Ascending aorta (tissue), 2 donors: ENCODE measurements around the gene PRLR. TPM values are rescaled to one million over a fixed set of nuclear protein-coding genes. Genes with fewer than 3 reads are reported as not detected.

Experiments
- DNase-seq, 2 donors: peaks; one replicate each; pipeline ENCODE4 v3.0.0-alpha.2; 2019; ENCODE audit warnings: low spot score in 2 of 2
- H3K27ac ChIP-seq, 2 donors: fragments of 200-600 bp; sonication (generic); one replicate each; pipeline ENCODE4 v1.5.1; 2016 to 2017; ENCODE audit warnings: mild to moderate bottlenecking in 1 of 2
- H3K27me3 ChIP-seq: fragments of 200-600 bp; sonication (generic); one replicate; pipeline ENCODE4 v1.5.1; 2017
- H3K36me3 ChIP-seq, 2 donors: fragments of 200-600 bp; sonication (generic); one replicate each; pipeline ENCODE4 v1.5.1; 2016
- H3K4me1 ChIP-seq, 2 donors: fragments of 200-600 bp; sonication (generic); one replicate each; pipeline ENCODE4 v1.5.1; 2016 to 2017; ENCODE audit warnings: mild to moderate bottlenecking in 1 of 2
- H3K4me3 ChIP-seq, 2 donors: fragments of 200-600 bp; sonication (generic); one replicate each; pipeline ENCODE4 v1.5.1; 2016 to 2017; ENCODE audit warnings: mild to moderate bottlenecking in 1 of 2
- H3K9me3 ChIP-seq, 2 donors: fragments of 200-600 bp; sonication (generic); one replicate each; pipeline ENCODE4 v1.5.1; 2016
- intact Hi-C: fragments of 100-400 bp; cut with DNase I; formaldehyde crosslinking; loops from one replicate; pipeline ENCODE4 v1.15.1; 2023
- total RNA-seq: library from RNA; depleted of rRNA; stranded (reverse); fragments of >200 nt; gene quantifications from one replicate; pipeline ENCODE4 v1.1.0, GENCODE V29; 2016
- TF ChIP-seq, protein P1 (sequence below), 3 experiments: fragments of 200-600 bp in 2 of 3; fragments of 450-650 bp in 1 of 3; sonication (generic) in 2 of 3; IDR thresholded peaks; one replicate each; pipeline ENCODE4 v1.5.1; 2016 to 2019; ENCODE audit warnings: antibody characterized with exemption in 3 of 3, mild to moderate bottlenecking in 1 of 3, moderate library complexity in 1 of 3

Gene PRLR
- total RNA-seq, 1 donor from 2014 or later: 0.43 TPM

DNA sequence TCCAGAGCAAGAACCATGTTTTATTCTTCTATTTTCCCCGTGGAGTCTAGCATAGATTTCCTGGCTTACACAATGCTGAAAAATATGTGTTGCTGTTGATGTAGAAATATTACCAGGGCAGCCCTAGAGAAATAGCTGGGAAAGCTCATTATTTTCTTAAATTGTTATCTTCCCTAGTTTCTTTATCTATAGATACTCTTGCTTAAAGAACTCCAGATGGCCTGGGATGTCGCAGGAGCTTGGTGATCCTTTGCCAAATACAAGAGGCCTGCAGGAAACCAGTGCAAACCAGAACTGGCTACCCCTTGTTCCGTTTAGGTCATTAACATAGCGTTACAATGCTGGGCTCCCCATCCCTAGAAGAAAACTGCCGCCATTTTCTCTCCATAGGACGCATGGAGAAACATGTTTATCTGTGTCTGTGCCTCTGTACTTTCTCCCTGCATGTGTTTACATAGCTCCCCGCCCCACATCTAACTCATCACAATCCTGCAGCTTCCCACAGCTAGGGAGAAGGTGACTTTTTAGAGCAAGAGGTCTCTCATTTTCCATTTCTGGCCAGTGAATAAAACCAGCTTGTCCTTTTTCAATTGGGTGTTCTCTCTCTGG is 6.4 kb downstream of the PRLR start:
- Histone ChIP-seq H3K9me3 (no peaks in the 10 kb centered on the region), H3K27ac (no peak overlapping the region)

DNA sequence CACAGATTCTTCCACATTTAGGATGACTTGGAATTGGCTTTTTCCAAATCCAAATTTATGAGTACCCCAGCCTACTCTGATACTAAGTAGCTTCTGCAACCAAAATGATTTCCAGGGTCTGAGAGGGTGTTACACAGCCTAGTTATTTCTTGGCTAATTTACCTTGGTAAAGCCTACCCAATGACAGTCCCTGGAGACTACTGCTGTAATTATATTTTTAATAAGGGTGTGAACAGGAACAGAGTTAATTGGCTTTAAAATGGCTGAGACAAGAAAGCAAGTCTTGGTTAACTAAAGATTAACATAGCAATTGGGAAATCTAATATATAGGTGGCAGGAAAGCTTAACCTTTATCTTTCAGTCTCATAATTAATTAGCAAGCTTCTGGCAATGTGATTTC is 9.3 kb downstream of the PRLR start:
- no peaks in the 10 kb centered on the region for H3K9me3 ChIP-seq
- H3K4me3 ChIP-seq: no peak overlapping the region
- no peaks in the 10 kb centered on the region for H3K27me3 ChIP-seq
- intact Hi-C loops: no loop called here
- H3K27ac ChIP-seq: no peak overlapping the region
- TF ChIP-seq, protein P1, sequence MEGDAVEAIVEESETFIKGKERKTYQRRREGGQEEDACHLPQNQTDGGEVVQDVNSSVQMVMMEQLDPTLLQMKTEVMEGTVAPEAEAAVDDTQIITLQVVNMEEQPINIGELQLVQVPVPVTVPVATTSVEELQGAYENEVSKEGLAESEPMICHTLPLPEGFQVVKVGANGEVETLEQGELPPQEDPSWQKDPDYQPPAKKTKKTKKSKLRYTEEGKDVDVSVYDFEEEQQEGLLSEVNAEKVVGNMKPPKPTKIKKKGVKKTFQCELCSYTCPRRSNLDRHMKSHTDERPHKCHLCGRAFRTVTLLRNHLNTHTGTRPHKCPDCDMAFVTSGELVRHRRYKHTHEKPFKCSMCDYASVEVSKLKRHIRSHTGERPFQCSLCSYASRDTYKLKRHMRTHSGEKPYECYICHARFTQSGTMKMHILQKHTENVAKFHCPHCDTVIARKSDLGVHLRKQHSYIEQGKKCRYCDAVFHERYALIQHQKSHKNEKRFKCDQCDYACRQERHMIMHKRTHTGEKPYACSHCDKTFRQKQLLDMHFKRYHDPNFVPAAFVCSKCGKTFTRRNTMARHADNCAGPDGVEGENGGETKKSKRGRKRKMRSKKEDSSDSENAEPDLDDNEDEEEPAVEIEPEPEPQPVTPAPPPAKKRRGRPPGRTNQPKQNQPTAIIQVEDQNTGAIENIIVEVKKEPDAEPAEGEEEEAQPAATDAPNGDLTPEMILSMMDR (IDR thresholded peaks at IDR 0.05): no peak
- no peaks in the 10 kb centered on the region for H3K36me3 ChIP-seq
- no peaks in the 10 kb centered on the region for H3K4me1 ChIP-seq
- no peak for DNase-seq

More for the DNA sequence above, 6.4 kb downstream of the PRLR start:
- H3K36me3 ChIP-seq: no peaks in the 10 kb centered on the region
- H3K4me1 ChIP-seq: no peaks in the 10 kb centered on the region
- intact Hi-C loops: no loop called here
- no peak overlapping the region for H3K4me3 ChIP-seq
- no peaks in the 10 kb centered on the region for H3K27me3 ChIP-seq
- DNase-seq: no peak
- TF ChIP-seq, protein P1 (IDR thresholded peaks at IDR 0.05): no peak

DNA sequence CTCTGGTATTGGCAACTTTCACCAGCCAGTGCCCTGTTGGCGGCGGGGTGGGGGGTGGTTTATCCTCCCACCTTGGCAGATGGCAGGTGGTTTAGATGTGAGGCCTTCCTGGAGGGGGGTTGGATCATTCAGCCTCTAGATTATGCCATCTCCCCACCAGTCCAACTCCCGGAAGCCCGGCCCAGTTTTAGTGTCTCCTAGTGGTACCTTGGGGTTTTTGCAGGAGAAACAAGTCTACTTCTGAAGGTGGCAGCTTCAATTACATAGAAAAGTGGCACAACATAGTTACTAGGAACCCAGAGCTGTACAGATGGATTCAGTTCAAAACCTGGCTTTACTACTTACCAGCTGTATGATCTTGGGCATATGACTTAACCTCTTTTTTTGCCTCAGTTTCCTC is 11.3 kb downstream of the PRLR start:
- Histone ChIP-seq H3K27me3 (no peaks in the 10 kb centered on the region), H3K36me3 (no peaks in the 10 kb centered on the region), H3K4me1 (no peaks in the 10 kb centered on the region), H3K9me3 (no peaks in the 10 kb centered on the region), H3K27ac (no peak overlapping the region), H3K4me3 (no peak overlapping the region)
- intact Hi-C loops: no loop called here
- DNase-seq: no peak
- TF ChIP-seq, protein P1 (IDR thresholded peaks at IDR 0.05): no peak

DNA sequence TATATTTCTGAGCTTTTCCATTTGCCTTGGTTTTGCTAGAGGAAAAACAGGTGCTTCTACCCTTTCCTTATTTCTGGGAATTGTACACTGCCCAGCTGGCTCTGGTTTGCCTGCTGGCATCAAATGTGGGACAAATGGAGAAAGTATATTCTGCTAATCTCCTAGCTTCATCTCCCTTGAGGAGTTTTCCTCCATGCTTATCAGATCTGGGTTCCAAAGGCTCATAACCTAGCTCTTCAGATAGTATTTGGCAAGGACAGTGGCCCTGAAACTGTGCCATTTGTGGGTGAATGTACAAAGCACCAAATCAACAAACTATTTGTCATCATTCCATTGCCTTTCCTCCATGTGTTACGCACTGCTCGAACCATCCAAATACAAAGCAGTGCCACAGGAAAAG is 16.2 kb downstream of the PRLR start:
- no peaks in the 10 kb centered on the region for H3K4me1 ChIP-seq
- H3K27ac ChIP-seq: no peak overlapping the region
- no peak for DNase-seq
- no peaks in the 10 kb centered on the region for H3K27me3 ChIP-seq
- no peak overlapping the region for H3K4me3 ChIP-seq
- H3K36me3 ChIP-seq: no peaks in the 10 kb centered on the region
- TF ChIP-seq, protein P1 (IDR thresholded peaks at IDR 0.05): no peak
- H3K9me3 ChIP-seq: no peaks in the 10 kb centered on the region
- intact Hi-C loops: no loop called here

DNA sequence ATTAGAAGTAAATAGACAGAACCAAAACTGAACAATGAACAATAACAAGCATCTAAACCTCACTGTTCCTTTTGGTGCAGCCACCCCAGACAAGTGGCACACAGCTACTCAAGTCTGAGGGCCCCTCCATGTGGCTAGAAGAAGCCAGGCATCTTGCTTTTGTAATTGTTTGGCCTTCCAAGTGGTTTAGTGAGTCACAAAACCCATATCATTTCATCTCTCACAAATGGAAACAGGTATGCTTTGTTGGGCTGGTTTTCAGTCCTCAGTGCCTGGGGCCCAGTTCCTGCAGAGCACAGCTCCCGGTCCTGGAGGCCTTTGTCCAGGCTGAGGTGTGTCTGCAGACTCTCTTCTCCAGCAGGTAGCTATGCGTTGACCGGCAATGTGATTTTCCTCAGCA is 16.7 kb downstream of the PRLR start:
- TF ChIP-seq, protein P1 (IDR thresholded peaks at IDR 0.05): no peak
- intact Hi-C loops: no loop called here
- H3K36me3 ChIP-seq: no peaks in the 10 kb centered on the region
- no peak overlapping the region for H3K27ac ChIP-seq
- H3K27me3 ChIP-seq: no peaks in the 10 kb centered on the region
- H3K4me3 ChIP-seq: no peak overlapping the region
- no peaks in the 10 kb centered on the region for H3K9me3 ChIP-seq
- DNase-seq: no peak
- H3K4me1 ChIP-seq: no peaks in the 10 kb centered on the region
